GM23338 (cell line): ENCODE data around the gene AXIN2.

Experiments used
- CREB1 ChIP-seq: fragments of 250-450 bp; sonication (Bioruptor Pico); IDR thresholded peaks from 2 replicates; pipeline ENCODE4 v1.5.0; 2020; ENCODE audit warnings: low read depth, mild to moderate bottlenecking, moderate library complexity
- EZH2 ChIP-seq: fragments of 200-600 bp; sonication (generic); IDR thresholded peaks from one replicate; pipeline ENCODE4 v1.8.0; 2017; ENCODE audit warnings: antibody characterized with exemption, mild to moderate bottlenecking, low read depth; ENCODE audit not compliant: unreplicated experiment
- EZH2phosphoT487 ChIP-seq: fragments of 200-600 bp; sonication (generic); IDR thresholded peaks from one replicate; pipeline ENCODE4 v1.8.1; 2018; ENCODE audit warnings: antibody characterized with exemption; ENCODE audit not compliant: unreplicated experiment
- JUNB ChIP-seq: IDR thresholded peaks from one replicate; pipeline ENCODE4 v1.6.1; 2016; ENCODE audit warnings: antibody characterized with exemption; ENCODE audit not compliant: unreplicated experiment
- POLR2AphosphoS5 ChIP-seq: IDR thresholded peaks from 2 replicates; pipeline ENCODE4 v1.6.1; 2016; ENCODE audit warnings: antibody characterized with exemption, low read depth
- REST ChIP-seq: IDR thresholded peaks from one replicate; pipeline ENCODE4 v1.6.1; 2018; ENCODE audit warnings: antibody characterized with exemption; ENCODE audit not compliant: unreplicated experiment
- STAT1 ChIP-seq: IDR thresholded peaks from one replicate; pipeline ENCODE4 v1.6.1; 2016; ENCODE audit warnings: antibody characterized with exemption; ENCODE audit not compliant: unreplicated experiment
- ZNF331 ChIP-seq: fragments of 250-450 bp; sonication (Bioruptor Pico); IDR thresholded peaks from 2 replicates; pipeline ENCODE4 v1.5.0; 2020; ENCODE audit warnings: low read depth, mild to moderate bottlenecking, moderate library complexity
- TF ChIP-seq, protein P1 (sequence below), 2 experiments: fragments of 200-600 bp in 1 of 2; sonication (generic) in 1 of 2; conservative IDR thresholded peaks; 2 replicates each; pipeline versions ENCODE4 v1.5.1 to v1.6.1; 2016 to 2017; ENCODE audit warnings: antibody characterized with exemption in 2 of 2, low read depth in 2 of 2, mild to moderate bottlenecking in 2 of 2, moderate library complexity in 1 of 2

DNA sequence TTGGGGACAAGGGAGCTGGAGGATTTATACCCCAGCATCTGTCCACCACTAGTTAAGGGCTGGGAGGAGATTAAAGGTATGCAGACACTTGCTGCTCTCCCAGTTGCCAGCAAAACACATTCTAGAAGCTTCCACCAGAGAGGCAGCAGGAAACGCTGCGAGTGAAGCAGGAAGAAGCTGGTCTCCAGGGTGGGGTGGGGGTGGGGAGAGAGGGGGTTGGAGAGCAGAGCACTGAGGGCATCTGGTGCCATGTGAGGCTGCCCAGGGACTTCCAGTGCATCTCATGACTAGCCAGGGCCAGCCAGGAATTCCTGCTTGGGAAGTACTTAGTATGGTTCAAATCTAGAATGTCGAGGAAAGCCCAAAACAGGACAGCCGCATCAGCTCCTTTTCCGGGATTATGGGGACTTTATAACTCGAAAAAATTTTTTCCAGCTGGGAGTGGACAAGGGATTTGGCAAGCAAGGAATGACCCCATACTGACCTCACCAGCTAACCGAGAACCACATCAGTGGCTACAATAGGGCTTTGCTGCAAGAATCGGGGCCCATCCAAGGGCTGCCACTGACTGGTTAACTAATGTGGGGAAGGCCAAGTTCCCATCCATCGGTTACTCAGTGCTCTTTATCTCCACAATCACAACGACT, 26.2 kb upstream of the AXIN2 start:
- TF ChIP-seq, protein P1, sequence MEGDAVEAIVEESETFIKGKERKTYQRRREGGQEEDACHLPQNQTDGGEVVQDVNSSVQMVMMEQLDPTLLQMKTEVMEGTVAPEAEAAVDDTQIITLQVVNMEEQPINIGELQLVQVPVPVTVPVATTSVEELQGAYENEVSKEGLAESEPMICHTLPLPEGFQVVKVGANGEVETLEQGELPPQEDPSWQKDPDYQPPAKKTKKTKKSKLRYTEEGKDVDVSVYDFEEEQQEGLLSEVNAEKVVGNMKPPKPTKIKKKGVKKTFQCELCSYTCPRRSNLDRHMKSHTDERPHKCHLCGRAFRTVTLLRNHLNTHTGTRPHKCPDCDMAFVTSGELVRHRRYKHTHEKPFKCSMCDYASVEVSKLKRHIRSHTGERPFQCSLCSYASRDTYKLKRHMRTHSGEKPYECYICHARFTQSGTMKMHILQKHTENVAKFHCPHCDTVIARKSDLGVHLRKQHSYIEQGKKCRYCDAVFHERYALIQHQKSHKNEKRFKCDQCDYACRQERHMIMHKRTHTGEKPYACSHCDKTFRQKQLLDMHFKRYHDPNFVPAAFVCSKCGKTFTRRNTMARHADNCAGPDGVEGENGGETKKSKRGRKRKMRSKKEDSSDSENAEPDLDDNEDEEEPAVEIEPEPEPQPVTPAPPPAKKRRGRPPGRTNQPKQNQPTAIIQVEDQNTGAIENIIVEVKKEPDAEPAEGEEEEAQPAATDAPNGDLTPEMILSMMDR (conservative IDR thresholded peaks at IDR 0.05; ENCODE audit: low read depth in 2 of 2) = no peak
- TF ChIP-seq ZNF331 (CRISPR knock-in tag) = no peak
- TF ChIP-seq POLR2AphosphoS5 = no peak
- TF ChIP-seq EZH2 = no peak
- no peak for TF ChIP-seq CREB1 (CRISPR knock-in tag)
- no peak for TF ChIP-seq REST
- no peak for TF ChIP-seq JUNB
- no peak for TF ChIP-seq STAT1
- no peak for TF ChIP-seq EZH2phosphoT487
